ENCODE measurements around the gene LRRC3. TPM values are rescaled to one million over a fixed set of nuclear protein-coding genes. Genes with fewer than 3 reads are reported as not detected.

LRRC3 gene
- total and polyA plus RNA-seq, 7 experiments from 2014 or later: 0.06 to 3.3 (median 0.89) TPM

GRCh38 chr21:44434936-44435635 lies 20.2 kb upstream of the LRRC3 start:
- Mint-ChIP-seq H3K27me3 (no peaks in the 10 kb centered on the region), H3K36me3 (peaks cover 0 to 17% (median 13%) of the 10 kb centered on the region in 5 donors), H3K4me3 (no peak overlapping the region), H3K27ac (no peak overlapping the region), H3K9me3 (peaks cover 0 to 21% (median 10%) of the 10 kb centered on the region in 11 donors), H3K4me1 (peaks cover 0 to 5% (median 0%) of the 10 kb centered on the region in 7 donors)
- Histone ChIP-seq H3K9me3 (ENCODE audit: control insufficient read depth in 2 of 3, low read length in 3 of 3) (peaks cover 0 to 1% (median under 1%) of the 10 kb centered on the region in 3 experiments), H3K36me3 (ENCODE audit: control insufficient read depth in 2 of 3, insufficient read depth in 3 of 3, low read length in 3 of 3) (peaks cover 0 to 6% (median 0%) of the 10 kb centered on the region in 3 experiments), H3K27ac (ENCODE audit: low read depth, low read length) (no peak overlapping the region), H3K4me3 (ENCODE audit: low read length) (no peak overlapping the region), H3K27me3 (ENCODE audit: control insufficient read depth in 2 of 2, insufficient read depth in 2 of 2, low read length in 2 of 2) (no peaks in the 10 kb centered on the region), H3K4me1 (ENCODE audit: control insufficient read depth in 2 of 2, insufficient read depth in 2 of 2, low read length in 2 of 2) (no peaks in the 10 kb centered on the region)
- ChIA-PET POLR2A (no interaction called here), CTCF (no interaction called here)
- DNase-seq: no peak
- intact Hi-C loops (cut with micrococcal nuclease): no loop called here
- ATAC-seq: no peak

- ATAC-seq (no peak), DNase-seq (no peak)
- H3K4me1 Mint-ChIP-seq: peaks cover 0 to 6% (median 0%) of the 10 kb centered on the region in 7 donors
- H3K4me3 Mint-ChIP-seq: no peak overlapping the region
- intact Hi-C loops (cut with micrococcal nuclease): no loop called here
- no peaks in the 10 kb centered on the region for H3K27me3 Mint-ChIP-seq
- no peaks in the 10 kb centered on the region for H3K9me3 ChIP-seq (ENCODE audit: control insufficient read depth in 2 of 3, low read length in 3 of 3)
- no peak overlapping the region for H3K4me3 ChIP-seq (ENCODE audit: low read length)
- no peak overlapping the region for H3K27ac Mint-ChIP-seq
- peaks cover 0 to 6% (median 0%) of the 10 kb centered on the region in 3 experiments for H3K36me3 ChIP-seq (ENCODE audit: control insufficient read depth in 2 of 3, insufficient read depth in 3 of 3, low read length in 3 of 3)
- no peaks in the 10 kb centered on the region for H3K4me1 ChIP-seq (ENCODE audit: control insufficient read depth in 2 of 2, insufficient read depth in 2 of 2, low read length in 2 of 2)
- CTCF ChIA-PET: no interaction called here
- POLR2A ChIA-PET: no interaction called here
- H3K9me3 Mint-ChIP-seq: peaks cover 0 to 13% (median 7%) of the 10 kb centered on the region in 11 donors
- no peaks in the 10 kb centered on the region for H3K27me3 ChIP-seq (ENCODE audit: control insufficient read depth in 2 of 2, insufficient read depth in 2 of 2, low read length in 2 of 2)
- no peak overlapping the region for H3K27ac ChIP-seq (ENCODE audit: low read depth, low read length)
- H3K36me3 Mint-ChIP-seq: peaks cover 0 to 13% (median 8%) of the 10 kb centered on the region in 5 donors
These were observed 19.1 kb upstream of the LRRC3 start for GRCh38 chr21:44436111-44436611.

GRCh38 chr21:44436958-44437357 lies 18.4 kb upstream of the LRRC3 start:
- POLR2A ChIA-PET: no interaction called here
- intact Hi-C loops (cut with micrococcal nuclease): no loop called here
- ATAC-seq: no peak
- no peaks in the 10 kb centered on the region for H3K4me1 ChIP-seq (ENCODE audit: control insufficient read depth in 2 of 2, insufficient read depth in 2 of 2, low read length in 2 of 2)
- Mint-ChIP-seq H3K4me1 (peaks cover 0 to 6% (median 0%) of the 10 kb centered on the region in 7 donors), H3K27me3 (no peaks in the 10 kb centered on the region), H3K27ac (no peak overlapping the region), H3K4me3 (no peak overlapping the region), H3K9me3 (peaks cover 0 to 5% (median 3%) of the 10 kb centered on the region in 11 donors), H3K36me3 (peaks cover 0 to 8% (median 4%) of the 10 kb centered on the region in 5 donors)
- H3K9me3 ChIP-seq (ENCODE audit: control insufficient read depth in 2 of 3, low read length in 3 of 3): no peaks in the 10 kb centered on the region
- H3K4me3 ChIP-seq (ENCODE audit: low read length): no peak overlapping the region
- CTCF ChIA-PET: no interaction called here
- no peak overlapping the region for H3K27ac ChIP-seq (ENCODE audit: low read depth, low read length)
- peaks cover 0 to 6% (median 0%) of the 10 kb centered on the region in 3 experiments for H3K36me3 ChIP-seq (ENCODE audit: control insufficient read depth in 2 of 3, insufficient read depth in 3 of 3, low read length in 3 of 3)
- no peaks in the 10 kb centered on the region for H3K27me3 ChIP-seq (ENCODE audit: control insufficient read depth in 2 of 2, insufficient read depth in 2 of 2, low read length in 2 of 2)
- DNase-seq: no peak

- Histone ChIP-seq H3K4me1 (ENCODE audit: control insufficient read depth in 2 of 2, insufficient read depth in 2 of 2, low read length in 2 of 2) (no peaks in the 10 kb centered on the region), H3K27ac (ENCODE audit: low read depth, low read length) (no peak overlapping the region), H3K9me3 (ENCODE audit: control insufficient read depth in 2 of 3, low read length in 3 of 3) (no peaks in the 10 kb centered on the region), H3K36me3 (ENCODE audit: control insufficient read depth in 2 of 3, insufficient read depth in 3 of 3, low read length in 3 of 3) (peaks cover 0 to 6% (median 0%) of the 10 kb centered on the region in 3 experiments), H3K27me3 (ENCODE audit: control insufficient read depth in 2 of 2, insufficient read depth in 2 of 2, low read length in 2 of 2) (no peaks in the 10 kb centered on the region), H3K4me3 (ENCODE audit: low read length) (no peak overlapping the region)
- Mint-ChIP-seq H3K27me3 (no peaks in the 10 kb centered on the region), H3K9me3 (peaks cover 0 to 3% (median 0%) of the 10 kb centered on the region in 11 donors), H3K27ac (no peak overlapping the region), H3K36me3 (peaks cover 0 to 8% (median 3%) of the 10 kb centered on the region in 5 donors), H3K4me1 (peaks cover 0 to 6% (median 0%) of the 10 kb centered on the region in 7 donors), H3K4me3 (no peak overlapping the region)
- DNase-seq: no peak
- ATAC-seq: no peak
- ChIA-PET CTCF (no interaction called here), POLR2A (no interaction called here)
- intact Hi-C loops (cut with micrococcal nuclease): no loop called here
These were observed 18.0 kb upstream of the LRRC3 start for GRCh38 chr21:44437371-44437695.

- H3K36me3 ChIP-seq (ENCODE audit: control insufficient read depth in 2 of 3, insufficient read depth in 3 of 3, low read length in 3 of 3): peaks cover 0 to 6% (median 0%) of the 10 kb centered on the region in 3 experiments
- Mint-ChIP-seq H3K4me1 (peaks cover 0 to 8% (median 0%) of the 10 kb centered on the region in 7 donors), H3K4me3 (no peak overlapping the region), H3K9me3 (peaks cover 0 to 1% (median 0%) of the 10 kb centered on the region in 11 donors), H3K27me3 (no peaks in the 10 kb centered on the region), H3K36me3 (peaks cover 0 to 8% (median 3%) of the 10 kb centered on the region in 5 donors), H3K27ac (no peak overlapping the region)
- ATAC-seq (no peak), DNase-seq (no peak)
- CTCF ChIA-PET: interaction anchor here (0.7 kb wide), 1 partner anchor 41 kb away, joined by 3 read pairs; no protein-coding TSS in a partner anchor
- H3K4me1 ChIP-seq (ENCODE audit: control insufficient read depth in 2 of 2, insufficient read depth in 2 of 2, low read length in 2 of 2): no peaks in the 10 kb centered on the region
- no peaks in the 10 kb centered on the region for H3K9me3 ChIP-seq (ENCODE audit: control insufficient read depth in 2 of 3, low read length in 3 of 3)
- H3K27ac ChIP-seq (ENCODE audit: low read depth, low read length): no peak overlapping the region
- H3K27me3 ChIP-seq (ENCODE audit: control insufficient read depth in 2 of 2, insufficient read depth in 2 of 2, low read length in 2 of 2): no peaks in the 10 kb centered on the region
- POLR2A ChIA-PET: no interaction called here
- intact Hi-C loops (cut with micrococcal nuclease): no loop called here
- H3K4me3 ChIP-seq (ENCODE audit: low read length): no peak overlapping the region
These were observed 17.4 kb upstream of the LRRC3 start for GRCh38 chr21:44437696-44438431.

GRCh38 chr21:44438531-44439210 lies 16.6 kb upstream of the LRRC3 start:
- ATAC-seq (no peak), DNase-seq (no peak)
- Mint-ChIP-seq H3K4me3 (no peak overlapping the region), H3K4me1 (peaks cover 0 to 8% (median 0%) of the 10 kb centered on the region in 7 donors), H3K27me3 (no peaks in the 10 kb centered on the region), H3K27ac (no peak overlapping the region), H3K36me3 (peaks cover 0 to 8% (median 3%) of the 10 kb centered on the region in 5 donors), H3K9me3 (peaks cover 0 to 1% (median 0%) of the 10 kb centered on the region in 11 donors)
- no peaks in the 10 kb centered on the region for H3K27me3 ChIP-seq (ENCODE audit: control insufficient read depth in 2 of 2, insufficient read depth in 2 of 2, low read length in 2 of 2)
- POLR2A ChIA-PET: no interaction called here
- no peaks in the 10 kb centered on the region for H3K9me3 ChIP-seq (ENCODE audit: control insufficient read depth in 2 of 3, low read length in 3 of 3)
- H3K27ac ChIP-seq (ENCODE audit: low read depth, low read length): no peak overlapping the region
- no peak overlapping the region for H3K4me3 ChIP-seq (ENCODE audit: low read length)
- intact Hi-C loops (cut with micrococcal nuclease): no loop called here
- no peaks in the 10 kb centered on the region for H3K4me1 ChIP-seq (ENCODE audit: control insufficient read depth in 2 of 2, insufficient read depth in 2 of 2, low read length in 2 of 2)
- H3K36me3 ChIP-seq (ENCODE audit: control insufficient read depth in 2 of 3, insufficient read depth in 3 of 3, low read length in 3 of 3): peaks cover 0 to 6% (median 0%) of the 10 kb centered on the region in 3 experiments
- CTCF ChIA-PET: interaction anchor here (0.7 kb wide), 1 partner anchor 40 kb away, joined by 3 read pairs; no protein-coding TSS in a partner anchor

Measured in naive thymus-derived CD4-positive, alpha-beta T cell (primary cell).